Activated T-cell treated with anti-CD3 and anti-CD28 coated beads, Interleukin-2, amount 50 U/mL, for 4 hours (primary cell): ENCODE measurements around the gene ANTXR1. TPM values are rescaled to one million over a fixed set of nuclear protein-coding genes. Genes with fewer than 3 reads are reported as not detected.
"Not testable (repeated sequence)": the region's sequence is repeated elsewhere in the genome, so short reads cannot be mapped to it uniquely, and the experiment has no call there.

Source experiments
- ATAC-seq, 2 donors: fragments of 200-7000 bp; cut with Tn5 transposase; one replicate each; pipeline ENCODE4 v1.10.0; 2021
- DNase-seq: peaks from one replicate; pipeline ENCODE4 v3.0.0-alpha.2; 2020
- H3K27me3 Mint-ChIP-seq: one replicate; pipeline ENCODE4 v1.8.0; 2021; ENCODE audit warnings: low read depth, mixed read lengths
- H3K36me3 Mint-ChIP-seq: one replicate; pipeline ENCODE4 v1.8.0; 2022; ENCODE audit warnings: mixed read lengths; ENCODE audit not compliant: insufficient read depth
- H3K4me1 Mint-ChIP-seq: one replicate; pipeline ENCODE4 v1.8.0; 2021; ENCODE audit warnings: low read depth, mixed read lengths
- H3K4me3 Mint-ChIP-seq: one replicate; pipeline ENCODE4 v1.8.0; 2021; ENCODE audit warnings: mild to moderate bottlenecking, moderate library complexity, mixed read lengths
- H3K9me3 Mint-ChIP-seq: one replicate; pipeline ENCODE4 v1.8.0; 2021; ENCODE audit warnings: mixed read lengths
- total RNA-seq, 3 donors: library from RNA; stranded (reverse); gene quantifications; one replicate each; pipeline ENCODE4 v1.2.1, GENCODE V29; 2021

Gene ANTXR1
- total RNA-seq, 3 donors from 2014 or later, result 0.40 to 0.79 (median 0.43) TPM

DNA sequence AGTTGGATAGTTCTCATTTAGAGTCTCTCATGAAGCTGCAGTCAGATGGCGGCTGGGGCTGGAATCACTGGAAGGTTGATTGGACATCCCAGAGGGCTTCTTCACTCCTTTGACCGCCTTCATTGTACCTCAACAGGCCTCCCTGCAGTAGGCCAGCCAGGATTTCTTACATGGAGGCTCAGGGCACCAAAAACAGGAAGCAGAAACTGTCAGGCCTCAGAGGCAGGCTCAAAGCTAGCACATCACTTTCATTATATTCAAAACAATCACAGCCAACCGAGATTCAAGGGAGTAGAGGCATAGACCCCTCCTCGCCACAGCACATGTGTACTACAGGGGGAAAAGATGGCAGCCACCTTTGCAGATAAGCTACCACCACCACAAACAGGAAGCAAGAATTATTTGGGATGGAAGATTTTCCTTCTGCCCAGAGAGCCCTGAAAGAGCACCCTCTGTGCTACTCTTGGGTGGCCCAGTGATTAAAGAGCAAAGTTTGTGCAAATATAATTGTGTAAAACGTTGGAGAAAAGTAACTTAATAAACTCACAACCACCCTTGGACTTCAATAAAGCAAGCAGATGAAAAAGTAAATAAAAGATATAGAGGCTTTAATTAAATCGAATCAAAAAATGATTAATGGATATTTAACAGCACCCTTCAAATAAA lies 218.8 kb downstream of the ANTXR1 start:
- no peak overlapping the region for H3K4me3 Mint-ChIP-seq
- H3K27me3 Mint-ChIP-seq, result peaks cover 7% of the 10 kb centered on the region
- H3K9me3 Mint-ChIP-seq, result no peaks in the 10 kb centered on the region
- no peaks in the 10 kb centered on the region for H3K36me3 Mint-ChIP-seq
- DNase-seq (no peak), ATAC-seq (no peak)
- H3K4me1 Mint-ChIP-seq, result no peaks in the 10 kb centered on the region

DNA sequence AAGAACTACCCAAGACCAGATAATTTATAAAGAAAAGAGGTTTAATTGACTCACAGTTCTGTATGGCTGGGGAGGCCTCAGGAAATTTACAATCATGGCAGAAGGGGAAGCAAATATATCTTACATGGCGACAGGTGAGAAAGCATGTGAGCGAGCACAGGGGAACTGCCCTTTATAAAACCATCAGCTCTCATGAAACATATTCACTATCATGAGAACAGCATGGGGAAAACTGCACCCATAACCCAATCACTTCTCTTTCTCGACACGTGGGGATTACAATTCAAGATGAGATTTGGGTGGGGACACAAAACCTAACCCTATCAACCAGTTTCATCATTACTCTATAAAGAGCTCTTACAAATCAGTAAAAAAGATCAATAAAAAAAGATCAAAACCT lies 222.9 kb downstream of the ANTXR1 start:
- not testable (repeated sequence) for H3K36me3 Mint-ChIP-seq, DNase-seq, ATAC-seq, H3K4me3 Mint-ChIP-seq, H3K4me1 Mint-ChIP-seq, H3K9me3 Mint-ChIP-seq
- H3K27me3 Mint-ChIP-seq, result peaks cover 11% of the 10 kb centered on the region

DNA sequence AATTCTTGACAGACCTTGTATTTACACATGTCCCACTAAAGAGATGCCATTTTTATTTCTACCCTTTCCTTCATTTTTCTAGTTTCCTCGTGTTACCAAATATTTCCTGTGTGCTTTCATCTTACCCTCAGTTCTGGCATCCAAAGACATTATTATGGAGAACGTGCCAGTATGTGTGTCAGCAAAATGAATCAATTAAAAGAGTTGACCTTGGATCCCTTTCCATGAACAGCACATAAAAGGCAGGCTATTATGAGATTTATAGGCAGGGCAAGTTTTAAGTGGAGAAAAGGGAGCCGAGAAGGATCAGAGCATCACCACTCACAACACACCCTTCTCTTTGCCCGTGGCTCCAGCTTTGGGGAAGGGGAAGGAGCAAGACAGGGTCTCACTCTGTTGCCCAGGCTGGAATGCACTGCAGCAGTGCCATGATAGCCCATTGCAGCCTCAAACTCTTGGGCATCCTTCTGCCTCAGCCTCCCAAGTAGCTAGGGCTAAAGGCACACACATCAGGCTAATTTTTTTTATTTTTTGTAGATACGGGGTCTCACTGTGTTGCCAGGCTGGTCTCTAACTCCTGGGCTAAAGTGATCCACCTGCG lies 224.2 kb downstream of the ANTXR1 start:
- Mint-ChIP-seq H3K4me1 (no peaks in the 10 kb centered on the region), H3K36me3 (no peaks in the 10 kb centered on the region), H3K27me3 (peaks cover 9% of the 10 kb centered on the region), H3K4me3 (no peak overlapping the region), H3K9me3 (no peaks in the 10 kb centered on the region)
- DNase-seq (no peak), ATAC-seq (no peak)

DNA sequence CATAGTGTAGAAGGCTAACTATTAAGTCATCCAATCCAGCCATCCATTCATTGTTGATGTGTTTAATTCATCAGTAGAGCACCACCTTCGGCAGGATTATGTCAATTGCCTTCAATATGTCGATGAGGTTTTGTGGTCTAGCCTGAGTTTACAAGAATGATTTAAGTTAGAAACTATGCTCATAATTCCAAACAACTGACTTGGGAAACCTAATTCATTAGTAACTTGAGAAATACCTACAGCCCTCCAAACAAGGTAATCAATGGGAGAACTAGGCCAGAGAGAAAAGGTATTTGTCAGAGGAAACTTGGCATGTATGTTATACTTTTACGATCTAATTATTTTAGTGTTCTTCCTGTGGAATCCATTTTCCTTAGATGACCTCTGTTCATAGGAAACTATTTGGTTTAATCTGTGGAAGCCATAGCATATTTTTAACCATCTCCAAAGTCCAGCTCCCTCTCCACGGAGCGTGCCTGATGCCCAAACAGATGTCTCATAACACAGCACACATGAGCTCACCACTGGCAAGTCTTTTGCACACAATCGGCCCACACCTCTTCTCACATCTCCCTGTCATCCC lies 225.6 kb downstream of the ANTXR1 start:
- no peak for DNase-seq
- no peaks in the 10 kb centered on the region for H3K36me3 Mint-ChIP-seq
- H3K9me3 Mint-ChIP-seq, result no peaks in the 10 kb centered on the region
- ATAC-seq, result no peak
- H3K27me3 Mint-ChIP-seq, result peaks cover 8% of the 10 kb centered on the region
- no peak overlapping the region for H3K4me3 Mint-ChIP-seq
- H3K4me1 Mint-ChIP-seq, result no peaks in the 10 kb centered on the region

DNA sequence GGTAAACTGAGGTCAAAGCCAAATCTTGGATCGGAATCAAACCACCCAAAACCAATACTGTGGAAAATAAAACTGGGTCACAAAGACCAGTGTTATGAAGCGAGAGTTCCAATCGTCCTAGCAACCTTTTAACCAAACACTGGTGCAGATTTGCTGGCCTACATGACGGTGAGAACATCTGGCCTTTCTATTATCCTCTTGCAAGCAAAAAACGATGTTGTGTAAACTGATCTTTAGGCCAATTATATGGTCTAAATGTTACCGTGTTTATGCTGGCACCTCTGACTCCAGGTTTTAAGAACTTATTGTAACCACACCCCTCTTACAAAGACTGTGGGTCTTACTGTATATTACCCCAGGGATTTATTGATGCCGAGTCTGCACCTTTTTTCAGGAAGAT lies 228.1 kb downstream of the ANTXR1 start:
- H3K4me3 Mint-ChIP-seq, result no peak overlapping the region
- no peaks in the 10 kb centered on the region for H3K4me1 Mint-ChIP-seq
- DNase-seq, result no peak
- no peaks in the 10 kb centered on the region for H3K9me3 Mint-ChIP-seq
- peaks cover 11% of the 10 kb centered on the region for H3K27me3 Mint-ChIP-seq
- no peak for ATAC-seq
- H3K36me3 Mint-ChIP-seq, result no peaks in the 10 kb centered on the region

DNA sequence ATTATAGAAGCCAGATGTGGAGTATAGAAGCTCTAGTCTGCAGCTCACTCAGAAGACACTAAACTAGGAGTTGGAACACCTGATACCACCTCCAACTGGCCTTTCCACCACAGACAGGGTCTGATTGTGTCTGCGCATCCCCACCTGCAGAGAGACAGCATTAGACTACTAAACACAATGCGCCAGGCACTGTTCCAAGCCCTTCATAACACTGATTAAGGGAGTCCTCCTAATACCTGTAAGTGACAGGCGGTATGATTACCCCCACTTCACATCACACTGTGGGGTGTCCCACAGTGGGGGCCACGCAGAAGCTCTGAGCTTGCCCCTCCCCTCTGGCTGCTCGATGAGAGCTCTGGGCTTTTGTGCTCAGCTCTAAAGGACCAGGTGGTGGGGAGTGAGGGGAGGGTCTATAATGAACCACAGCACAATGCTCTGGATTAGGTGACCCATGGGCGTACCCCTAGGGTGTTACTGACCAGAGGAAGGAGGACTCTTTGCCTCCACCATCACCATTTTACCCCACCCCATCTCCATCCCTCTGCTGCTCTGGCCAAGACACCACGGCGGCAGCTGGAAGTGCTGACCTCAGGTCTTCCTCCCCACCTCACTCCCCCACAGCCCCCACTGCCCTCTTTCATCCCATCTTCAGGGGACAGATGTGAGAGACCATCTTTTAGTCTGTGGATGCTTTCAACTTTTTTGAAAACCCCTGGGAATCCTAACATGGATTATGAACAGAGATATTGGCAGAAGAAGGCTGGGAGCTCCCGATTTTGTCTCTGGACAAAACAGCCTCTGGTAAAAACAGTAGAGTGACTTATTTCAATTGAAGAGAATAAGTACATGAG lies 228.9 kb downstream of the ANTXR1 start:
- Mint-ChIP-seq H3K27me3 (peaks cover 16% of the 10 kb centered on the region), H3K4me1 (no peaks in the 10 kb centered on the region), H3K36me3 (no peaks in the 10 kb centered on the region), H3K9me3 (no peaks in the 10 kb centered on the region), H3K4me3 (no peak overlapping the region)
- DNase-seq (no peak), ATAC-seq (no peak)

DNA sequence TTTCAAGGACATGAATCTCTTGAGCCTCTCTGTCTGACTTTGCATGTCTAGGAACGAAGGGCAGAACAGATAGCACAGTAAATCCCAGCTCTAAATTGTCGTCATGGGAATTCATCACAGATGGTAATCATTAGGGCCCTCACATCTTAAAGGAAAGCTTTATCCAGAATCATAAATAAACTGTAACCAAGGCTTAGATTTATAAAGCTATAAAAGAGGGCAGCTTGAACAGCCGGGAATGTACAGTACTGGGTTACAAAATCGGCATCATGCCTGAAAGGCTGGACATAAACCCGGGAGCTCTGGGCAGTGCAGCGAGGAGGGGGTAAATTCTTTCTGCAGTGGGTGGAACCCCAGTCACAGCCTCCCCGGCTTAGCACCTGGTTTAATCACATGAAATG lies 229.7 kb downstream of the ANTXR1 start:
- Mint-ChIP-seq H3K36me3 (no peaks in the 10 kb centered on the region), H3K27me3 (peaks cover 18% of the 10 kb centered on the region), H3K4me1 (no peaks in the 10 kb centered on the region), H3K9me3 (no peaks in the 10 kb centered on the region), H3K4me3 (no peak overlapping the region)
- DNase-seq (no peak), ATAC-seq (no peak)

DNA sequence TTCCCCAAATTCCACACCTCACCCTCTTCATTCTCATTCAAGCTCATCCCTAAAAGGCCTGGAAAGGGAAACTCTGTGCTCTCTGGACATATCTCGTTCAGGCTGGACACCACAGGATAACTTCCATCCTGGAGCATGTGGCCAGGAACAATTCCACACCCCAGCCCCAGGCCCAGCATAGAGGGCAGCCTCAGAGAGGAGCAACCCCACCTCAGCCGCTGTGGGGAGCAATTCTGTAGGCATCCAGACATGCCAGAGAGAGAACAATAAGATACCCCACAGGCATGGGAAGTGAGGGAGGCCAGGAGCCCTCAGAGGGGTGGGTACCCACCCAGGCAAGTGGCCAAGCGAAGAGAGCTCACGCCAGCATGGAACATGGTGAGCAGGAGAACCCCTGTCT lies 230.7 kb downstream of the ANTXR1 start:
- Mint-ChIP-seq H3K9me3 (no peaks in the 10 kb centered on the region), H3K4me3 (no peak overlapping the region), H3K27me3 (peaks cover 18% of the 10 kb centered on the region), H3K4me1 (no peaks in the 10 kb centered on the region), H3K36me3 (no peaks in the 10 kb centered on the region)
- no peak for ATAC-seq
- DNase-seq, result no peak

DNA sequence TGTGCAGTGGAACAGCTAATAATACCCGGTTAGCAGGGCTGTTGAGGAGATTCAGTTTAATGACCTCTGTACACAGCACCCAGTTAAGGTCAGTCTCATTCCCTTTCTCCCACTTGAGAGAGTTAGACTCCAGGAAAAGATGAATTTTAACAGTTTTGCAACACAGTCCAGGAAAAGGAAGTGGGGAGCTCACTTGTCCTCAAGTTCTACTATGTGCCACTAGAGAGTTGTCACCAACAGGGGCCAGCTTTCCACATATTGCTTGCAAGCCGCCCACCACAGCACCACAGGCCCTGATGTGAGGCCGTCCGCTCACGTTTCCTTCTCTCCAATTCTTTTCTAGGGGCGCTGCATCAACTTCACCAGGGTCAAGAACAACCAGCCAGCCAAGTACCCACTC lies 231.9 kb downstream of the ANTXR1 start:
- H3K27me3 Mint-ChIP-seq, result peaks cover 18% of the 10 kb centered on the region
- H3K4me3 Mint-ChIP-seq, result no peak overlapping the region
- H3K4me1 Mint-ChIP-seq, result no peaks in the 10 kb centered on the region
- no peaks in the 10 kb centered on the region for H3K9me3 Mint-ChIP-seq
- DNase-seq, result no peak
- no peak for ATAC-seq
- H3K36me3 Mint-ChIP-seq, result no peaks in the 10 kb centered on the region

DNA sequence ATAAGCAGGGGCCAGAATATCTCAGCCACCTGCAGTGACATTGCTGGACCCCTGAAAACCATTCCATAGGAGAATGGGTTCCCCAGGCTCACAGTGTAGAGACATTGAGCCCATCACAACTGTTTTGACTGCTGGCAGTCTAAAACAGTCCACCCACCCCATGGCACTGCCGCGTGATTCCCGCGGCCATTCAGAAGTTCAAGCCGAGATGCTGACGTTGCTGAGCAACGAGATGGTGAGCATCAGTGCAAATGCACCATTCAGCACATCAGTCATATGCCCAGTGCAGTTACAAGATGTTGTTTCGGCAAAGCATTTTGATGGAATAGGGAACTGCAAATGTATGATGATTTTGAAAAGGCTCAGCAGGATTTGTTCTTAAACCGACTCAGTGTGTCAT lies 234.6 kb downstream of the ANTXR1 start:
- no peaks in the 10 kb centered on the region for H3K4me1 Mint-ChIP-seq
- H3K36me3 Mint-ChIP-seq, result no peaks in the 10 kb centered on the region
- DNase-seq (no peak), ATAC-seq (no peak)
- H3K27me3 Mint-ChIP-seq, result peaks cover 23% of the 10 kb centered on the region
- H3K9me3 Mint-ChIP-seq, result no peaks in the 10 kb centered on the region
- no peak overlapping the region for H3K4me3 Mint-ChIP-seq

DNA sequence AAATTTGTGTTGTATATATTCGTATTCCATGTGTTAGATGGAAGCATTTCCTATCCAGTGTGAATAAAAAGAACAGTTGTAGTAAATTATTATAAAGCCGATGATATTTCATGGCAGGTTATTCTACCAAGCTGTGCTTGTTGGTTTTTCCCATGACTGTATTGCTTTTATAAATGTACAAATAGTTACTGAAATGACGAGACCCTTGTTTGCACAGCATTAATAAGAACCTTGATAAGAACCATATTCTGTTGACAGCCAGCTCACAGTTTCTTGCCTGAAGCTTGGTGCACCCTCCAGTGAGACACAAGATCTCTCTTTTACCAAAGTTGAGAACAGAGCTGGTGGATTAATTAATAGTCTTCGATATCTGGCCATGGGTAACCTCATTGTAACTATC lies 235.3 kb downstream of the ANTXR1 start:
- no peak overlapping the region for H3K4me3 Mint-ChIP-seq
- H3K27me3 Mint-ChIP-seq, result peaks cover 23% of the 10 kb centered on the region
- H3K4me1 Mint-ChIP-seq, result no peaks in the 10 kb centered on the region
- DNase-seq (no peak), ATAC-seq (no peak)
- H3K9me3 Mint-ChIP-seq, result no peaks in the 10 kb centered on the region
- no peaks in the 10 kb centered on the region for H3K36me3 Mint-ChIP-seq

DNA sequence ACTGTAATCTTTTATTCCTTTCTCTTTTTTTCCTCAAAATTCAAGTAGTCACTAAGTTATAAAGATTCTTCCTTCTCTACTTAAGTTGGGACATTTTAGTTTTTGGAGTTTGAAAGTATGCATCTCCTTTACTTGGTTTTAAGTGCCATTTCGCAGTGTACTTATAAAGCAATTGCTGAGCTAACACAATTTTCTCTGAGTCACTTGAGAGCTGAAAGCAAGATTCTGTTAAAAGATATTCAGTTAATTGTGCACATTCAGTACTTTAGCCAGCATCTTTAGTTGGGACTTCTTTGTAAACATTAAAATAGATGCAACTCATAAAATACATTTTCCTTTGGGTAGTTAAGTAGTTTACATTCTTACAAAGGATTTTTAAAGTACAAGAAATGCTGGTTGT lies 238.0 kb downstream of the ANTXR1 start:
- Mint-ChIP-seq H3K36me3 (no peaks in the 10 kb centered on the region), H3K4me1 (no peaks in the 10 kb centered on the region), H3K27me3 (peaks cover 34% of the 10 kb centered on the region), H3K4me3 (no peak overlapping the region), H3K9me3 (no peaks in the 10 kb centered on the region)
- DNase-seq (no peak), ATAC-seq (no peak)

DNA sequence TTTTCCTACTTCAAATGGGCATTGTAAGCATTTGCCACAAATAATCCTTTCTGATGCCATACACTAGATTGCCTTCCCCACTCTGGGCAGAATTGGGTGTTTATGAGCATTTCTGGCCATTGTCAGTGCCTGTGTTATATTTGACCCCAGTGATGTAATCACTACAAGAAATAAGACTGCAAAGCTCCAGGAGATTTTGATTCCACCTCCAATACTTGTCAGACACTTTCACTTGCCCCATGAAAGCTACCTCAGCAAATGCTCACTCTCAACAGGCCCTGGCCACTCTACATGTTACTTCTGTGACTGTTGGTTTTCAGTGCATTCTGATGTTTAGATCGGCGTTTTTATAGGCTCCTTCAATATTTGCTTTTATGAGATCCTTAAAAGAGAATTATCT lies 239.0 kb downstream of the ANTXR1 start:
- Mint-ChIP-seq H3K4me3 (no peak overlapping the region), H3K4me1 (no peaks in the 10 kb centered on the region), H3K36me3 (no peaks in the 10 kb centered on the region), H3K9me3 (no peaks in the 10 kb centered on the region), H3K27me3 (peaks cover 37% of the 10 kb centered on the region)
- DNase-seq (no peak), ATAC-seq (no peak)

DNA sequence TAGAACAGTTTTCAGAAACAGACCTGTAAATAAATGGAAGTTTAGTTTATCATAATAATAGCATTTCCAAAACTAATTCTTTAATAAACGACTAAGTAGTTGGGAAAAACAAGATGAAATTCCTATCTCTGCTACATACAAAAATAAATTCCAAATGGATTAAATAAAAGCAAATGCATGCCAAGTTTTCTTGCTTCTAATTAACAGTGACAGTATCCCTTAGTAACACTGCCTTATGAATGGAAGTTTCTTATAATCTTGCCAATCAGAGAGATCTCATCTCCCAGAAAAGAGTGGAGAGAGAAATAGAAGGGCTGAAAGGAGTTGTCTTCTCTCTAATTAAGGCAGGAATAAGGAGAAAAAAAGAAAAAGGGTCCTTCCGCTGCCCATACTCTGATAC lies 240.1 kb downstream of the ANTXR1 start:
- DNase-seq, result no peak
- H3K4me1 Mint-ChIP-seq, result no peaks in the 10 kb centered on the region
- no peak overlapping the region for H3K4me3 Mint-ChIP-seq
- H3K36me3 Mint-ChIP-seq, result no peaks in the 10 kb centered on the region
- peaks cover 39% of the 10 kb centered on the region for H3K27me3 Mint-ChIP-seq
- H3K9me3 Mint-ChIP-seq, result peaks cover 6% of the 10 kb centered on the region
- no peak for ATAC-seq
